ENCODE data around the gene TCF4.

Gene TCF4

DNA sequence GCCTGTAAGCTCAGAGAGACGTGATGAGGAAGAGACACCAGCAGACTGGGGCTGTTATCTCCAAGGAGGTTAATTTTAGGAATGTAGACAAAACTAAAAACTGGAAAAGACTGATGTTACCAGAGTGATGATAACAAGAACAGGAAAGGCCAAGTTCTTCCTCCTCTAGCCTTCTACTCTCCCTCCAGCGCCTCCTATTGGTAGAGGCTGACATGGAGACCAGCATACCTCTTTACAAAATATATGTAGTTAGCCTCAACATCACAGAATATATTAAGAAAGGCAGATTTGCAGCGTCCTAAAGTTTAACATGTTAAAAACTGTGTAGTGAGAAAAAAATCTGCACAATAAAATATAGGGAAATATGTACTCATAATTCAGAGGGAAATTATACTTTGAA is 66.0 kb downstream of the TCF4 start:
- Histone ChIP-seq H3K4me3 (ENCODE audit: low read depth, low read length) (no peak overlapping the region), H3K4me1 (ENCODE audit: control insufficient read depth, insufficient read depth, low read length, unreplicated experiment) (peaks cover 6% of the 10 kb centered on the region), H2AFZ (ENCODE audit: low read length, unreplicated experiment) (no peak overlapping the region), H3K27ac (ENCODE audit: low read depth, low read length) (no peak overlapping the region), H3K79me2 (ENCODE audit: control insufficient read depth, insufficient read depth, low read length, unreplicated experiment) (peaks cover 5% of the 10 kb centered on the region), H3K36me3 (ENCODE audit: insufficient read depth, low read length) (0 out of 2 replicates have a peak, but pooled peaks cover 4% of the 10 kb centered on the region), H3K27me3 (ENCODE audit: insufficient read depth, low read length) (no peaks in the 10 kb centered on the region)

DNA sequence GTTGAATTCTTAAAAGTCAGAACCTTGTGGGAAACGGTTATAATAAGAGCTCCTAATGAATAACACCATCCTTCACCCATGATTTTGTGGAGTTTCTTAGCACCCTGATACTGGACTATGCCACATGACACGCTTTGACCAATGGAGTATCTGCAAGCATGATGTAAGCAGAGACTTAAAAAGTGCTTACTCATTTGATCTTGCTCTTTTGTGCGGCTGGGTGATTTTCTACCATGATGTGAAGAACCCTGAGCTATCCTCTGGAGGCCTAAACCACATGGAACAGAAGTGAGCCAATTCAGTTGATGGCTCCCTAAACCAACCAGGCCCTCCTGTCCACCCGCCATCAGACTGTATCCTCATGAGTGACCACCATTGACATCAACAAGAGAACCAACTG is 70.9 kb downstream of the TCF4 start:
- H2AFZ ChIP-seq (ENCODE audit: low read length, unreplicated experiment), result no peak overlapping the region
- no peak overlapping the region for H3K4me3 ChIP-seq (ENCODE audit: low read depth, low read length)
- peaks cover 27% of the 10 kb centered on the region for H3K4me1 ChIP-seq (ENCODE audit: control insufficient read depth, insufficient read depth, low read length, unreplicated experiment)
- 0 out of 2 replicates have a peak, but pooled peaks cover 4% of the 10 kb centered on the region for H3K36me3 ChIP-seq (ENCODE audit: insufficient read depth, low read length)
- H3K79me2 ChIP-seq (ENCODE audit: control insufficient read depth, insufficient read depth, low read length, unreplicated experiment), result peaks cover 13% of the 10 kb centered on the region
- H3K27ac ChIP-seq (ENCODE audit: low read depth, low read length), result no peak overlapping the region
- no peaks in the 10 kb centered on the region for H3K27me3 ChIP-seq (ENCODE audit: insufficient read depth, low read length)

DNA sequence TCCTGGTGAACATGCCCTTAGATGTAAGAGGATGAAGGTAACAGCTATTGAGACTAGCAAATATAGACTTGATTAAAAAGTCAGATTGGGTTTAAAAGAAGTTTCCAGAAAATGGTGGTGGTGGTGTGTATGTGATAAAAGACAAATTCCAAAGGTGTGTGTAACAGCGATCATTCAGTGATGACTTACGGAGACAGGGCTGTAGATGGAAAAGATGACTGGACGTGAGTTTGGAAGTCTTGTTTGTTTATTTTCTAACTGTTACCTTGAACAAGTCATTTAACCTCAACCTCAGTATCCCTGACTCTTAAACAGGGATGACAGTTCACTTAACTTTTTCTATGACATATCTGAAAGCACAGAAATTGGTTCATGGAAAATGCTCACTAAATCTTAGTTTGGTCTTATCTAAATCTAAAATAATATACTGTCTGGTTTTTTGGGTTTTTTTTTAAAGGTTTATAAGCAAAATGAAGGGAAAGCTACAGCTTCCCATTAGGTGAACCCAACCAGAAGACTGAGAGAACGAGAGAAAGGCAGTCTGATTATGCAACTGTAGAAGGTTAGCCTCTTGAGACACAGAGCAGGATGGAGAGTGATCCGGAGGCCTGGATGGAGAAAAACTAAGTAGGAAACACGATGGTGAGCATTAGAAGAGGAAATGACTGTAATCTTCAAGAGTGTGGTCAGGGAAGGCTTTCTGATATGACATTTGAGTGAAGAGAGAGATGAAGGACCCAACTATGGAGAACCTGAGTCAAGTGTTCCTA is 71.9 kb downstream of the TCF4 start:
- Histone ChIP-seq H3K79me2 (ENCODE audit: control insufficient read depth, insufficient read depth, low read length, unreplicated experiment) (peaks cover 13% of the 10 kb centered on the region), H3K27me3 (ENCODE audit: insufficient read depth, low read length) (no peaks in the 10 kb centered on the region)

DNA sequence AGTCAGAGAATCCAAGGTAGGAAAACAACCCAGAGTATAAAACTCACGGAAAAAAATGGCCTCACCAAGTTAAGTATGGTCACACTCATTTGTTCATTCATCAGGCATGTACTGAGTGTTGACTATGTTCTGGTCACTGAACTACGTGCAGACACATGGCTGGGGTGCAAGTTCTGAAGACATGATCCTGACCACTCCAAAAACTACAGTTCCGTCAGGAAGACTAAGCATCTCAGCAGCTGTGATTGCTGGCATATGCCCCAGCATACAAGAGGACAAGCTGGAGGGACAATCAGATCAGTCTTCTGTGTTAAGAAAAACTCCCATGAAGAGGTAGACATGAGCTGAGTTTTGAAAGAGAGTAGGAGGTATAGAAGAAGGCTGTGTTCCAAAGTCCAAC is 72.8 kb downstream of the TCF4 start:
- Histone ChIP-seq H3K4me3 (ENCODE audit: low read depth, low read length) (no peak overlapping the region), H3K4me1 (ENCODE audit: control insufficient read depth, insufficient read depth, low read length, unreplicated experiment) (peaks cover 35% of the 10 kb centered on the region), H3K36me3 (ENCODE audit: insufficient read depth, low read length) (0 out of 2 replicates have a peak, but pooled peaks cover 4% of the 10 kb centered on the region), H3K27me3 (ENCODE audit: insufficient read depth, low read length) (no peaks in the 10 kb centered on the region), H2AFZ (ENCODE audit: low read length, unreplicated experiment) (no peak overlapping the region), H3K79me2 (ENCODE audit: control insufficient read depth, insufficient read depth, low read length, unreplicated experiment) (peaks cover 13% of the 10 kb centered on the region), H3K27ac (ENCODE audit: low read depth, low read length) (no peak overlapping the region)

More for the DNA sequence above, 71.9 kb downstream of the TCF4 start:
- Histone ChIP-seq H3K4me1 (ENCODE audit: control insufficient read depth, insufficient read depth, low read length, unreplicated experiment) (peaks cover 31% of the 10 kb centered on the region), H2AFZ (ENCODE audit: low read length, unreplicated experiment) (no peak overlapping the region), H3K4me3 (ENCODE audit: low read depth, low read length) (no peak overlapping the region), H3K36me3 (ENCODE audit: insufficient read depth, low read length) (0 out of 2 replicates have a peak, but pooled peaks cover 4% of the 10 kb centered on the region), H3K27ac (ENCODE audit: low read depth, low read length) (peak overlapping the region; percentile 52)

DNA sequence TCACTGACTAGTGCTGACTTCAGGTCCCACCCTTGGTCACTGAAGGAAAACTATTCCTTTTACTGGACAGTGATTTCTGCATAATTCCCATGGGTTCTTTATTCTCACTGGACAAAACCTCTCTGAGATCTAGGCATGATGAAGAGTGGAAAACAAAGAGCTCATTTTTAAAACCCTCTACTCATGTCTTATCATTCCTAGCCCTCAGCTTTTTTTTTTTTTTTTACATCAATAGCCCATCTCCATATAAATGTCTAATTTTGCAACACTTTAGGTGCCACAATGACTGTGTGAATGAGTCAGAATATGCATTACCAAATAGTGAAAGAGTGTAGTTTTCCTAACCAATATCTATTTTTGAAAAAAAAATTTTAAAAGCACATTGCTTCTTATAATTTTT is 74.8 kb downstream of the TCF4 start:
- Histone ChIP-seq H3K79me2 (ENCODE audit: control insufficient read depth, insufficient read depth, low read length, unreplicated experiment) (peaks cover 18% of the 10 kb centered on the region), H2AFZ (ENCODE audit: low read length, unreplicated experiment) (no peak overlapping the region), H3K27ac (ENCODE audit: low read depth, low read length) (peak overlapping the region; percentile 64), H3K4me3 (ENCODE audit: low read depth, low read length) (no peak overlapping the region), H3K4me1 (ENCODE audit: control insufficient read depth, insufficient read depth, low read length, unreplicated experiment) (peaks cover 50% of the 10 kb centered on the region), H3K27me3 (ENCODE audit: insufficient read depth, low read length) (no peaks in the 10 kb centered on the region), H3K36me3 (ENCODE audit: insufficient read depth, low read length) (0 out of 2 replicates have a peak, but pooled peaks cover 4% of the 10 kb centered on the region)

DNA sequence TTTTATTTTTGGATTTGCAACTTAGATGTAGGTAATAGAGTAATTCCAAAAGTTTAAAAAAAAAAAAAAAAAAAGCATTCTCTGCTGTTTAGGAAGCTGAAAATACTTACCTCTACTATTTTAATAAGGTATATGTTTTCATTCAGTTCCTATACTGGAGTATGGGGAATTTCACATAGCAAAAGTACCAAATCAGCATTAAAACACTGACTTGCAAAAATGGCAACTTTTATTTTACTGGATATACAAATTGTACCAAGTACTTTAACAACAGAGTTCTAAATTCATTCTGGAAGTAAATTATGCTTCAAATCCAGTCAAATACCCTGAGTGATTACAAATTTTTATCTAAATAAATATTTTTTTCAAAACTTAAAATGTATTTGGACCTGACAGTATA is 76.7 kb downstream of the TCF4 start:
- Histone ChIP-seq H3K4me1 (ENCODE audit: control insufficient read depth, insufficient read depth, low read length, unreplicated experiment) (peaks cover 55% of the 10 kb centered on the region), H3K4me3 (ENCODE audit: low read depth, low read length) (peak overlapping the region; percentile 60), H3K79me2 (ENCODE audit: control insufficient read depth, insufficient read depth, low read length, unreplicated experiment) (peaks cover 30% of the 10 kb centered on the region), H3K36me3 (ENCODE audit: insufficient read depth, low read length) (no peaks in the 10 kb centered on the region), H3K27ac (ENCODE audit: low read depth, low read length) (peak overlapping the region; percentile 98), H3K27me3 (ENCODE audit: insufficient read depth, low read length) (no peaks in the 10 kb centered on the region), H2AFZ (ENCODE audit: low read length, unreplicated experiment) (peak overlapping the region; percentile 26)

DNA sequence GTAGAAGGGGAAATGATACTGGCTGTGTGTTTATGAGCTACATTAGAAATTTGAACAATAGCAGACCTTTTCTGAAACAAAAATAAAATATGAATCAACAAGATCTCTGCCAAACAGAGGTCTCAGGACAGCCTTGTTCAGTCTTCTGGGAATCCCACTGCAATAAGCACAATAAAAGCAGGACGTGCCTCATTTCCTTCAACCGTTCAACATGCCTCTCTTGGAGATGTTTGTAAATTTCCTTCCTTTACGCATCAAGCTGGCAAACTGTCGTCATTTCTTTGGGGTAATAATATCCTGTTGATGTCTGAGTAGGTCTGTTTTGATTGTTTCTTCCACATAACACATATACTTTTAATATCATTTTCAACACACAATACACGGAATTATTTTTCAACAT is 77.2 kb downstream of the TCF4 start:
- H3K4me3 ChIP-seq (ENCODE audit: low read depth, low read length), result peak overlapping the region; percentile 60
- H3K36me3 ChIP-seq (ENCODE audit: insufficient read depth, low read length), result no peaks in the 10 kb centered on the region
- H3K27me3 ChIP-seq (ENCODE audit: insufficient read depth, low read length), result no peaks in the 10 kb centered on the region
- peak overlapping the region; percentile 26 for H2AFZ ChIP-seq (ENCODE audit: low read length, unreplicated experiment)
- H3K4me1 ChIP-seq (ENCODE audit: control insufficient read depth, insufficient read depth, low read length, unreplicated experiment), result peaks cover 50% of the 10 kb centered on the region
- peaks cover 30% of the 10 kb centered on the region for H3K79me2 ChIP-seq (ENCODE audit: control insufficient read depth, insufficient read depth, low read length, unreplicated experiment)
- peak overlapping the region; percentile 98 for H3K27ac ChIP-seq (ENCODE audit: low read depth, low read length)

DNA sequence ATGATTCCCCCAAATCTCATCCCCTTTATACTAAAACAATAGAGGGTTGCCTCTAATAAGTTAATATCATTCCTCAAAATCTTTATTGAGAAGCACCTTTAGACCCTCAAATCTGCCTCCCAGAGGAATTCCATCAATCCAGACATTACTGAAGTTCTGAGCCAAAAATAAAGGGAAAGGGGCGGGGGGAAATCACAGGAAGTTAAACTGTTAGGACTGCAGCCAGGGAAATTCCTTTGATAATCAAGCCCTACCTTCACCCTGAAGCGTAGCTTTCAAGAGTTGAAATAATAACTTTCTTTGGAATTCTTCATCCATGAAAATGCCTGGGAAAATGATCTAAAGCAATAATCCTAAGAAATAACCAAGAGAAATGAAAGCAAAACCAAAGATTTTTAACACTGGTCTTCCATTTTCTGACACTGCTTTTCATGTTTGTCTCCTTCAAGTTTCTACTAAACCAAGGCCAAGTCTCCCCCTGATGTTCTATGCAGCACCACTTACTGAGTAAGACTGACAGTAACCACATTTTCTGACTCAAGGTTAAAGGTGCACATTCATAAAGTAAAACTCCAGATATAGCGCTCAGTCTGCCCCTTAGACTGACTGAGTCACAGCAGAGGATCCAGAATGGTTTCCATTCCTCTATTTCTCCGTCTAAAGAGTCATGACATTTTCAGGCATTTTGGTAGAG is 78.2 kb downstream of the TCF4 start:
- no peaks in the 10 kb centered on the region for H3K27me3 ChIP-seq (ENCODE audit: insufficient read depth, low read length)
- no peaks in the 10 kb centered on the region for H3K36me3 ChIP-seq (ENCODE audit: insufficient read depth, low read length)
- H3K27ac ChIP-seq (ENCODE audit: low read depth, low read length), result peak overlapping the region; percentile 98
- peak overlapping the region; percentile 60 for H3K4me3 ChIP-seq (ENCODE audit: low read depth, low read length)
- peaks cover 48% of the 10 kb centered on the region for H3K4me1 ChIP-seq (ENCODE audit: control insufficient read depth, insufficient read depth, low read length, unreplicated experiment)
- H2AFZ ChIP-seq (ENCODE audit: low read length, unreplicated experiment), result peak overlapping the region; percentile 26
- peaks cover 29% of the 10 kb centered on the region for H3K79me2 ChIP-seq (ENCODE audit: control insufficient read depth, insufficient read depth, low read length, unreplicated experiment)

DNA sequence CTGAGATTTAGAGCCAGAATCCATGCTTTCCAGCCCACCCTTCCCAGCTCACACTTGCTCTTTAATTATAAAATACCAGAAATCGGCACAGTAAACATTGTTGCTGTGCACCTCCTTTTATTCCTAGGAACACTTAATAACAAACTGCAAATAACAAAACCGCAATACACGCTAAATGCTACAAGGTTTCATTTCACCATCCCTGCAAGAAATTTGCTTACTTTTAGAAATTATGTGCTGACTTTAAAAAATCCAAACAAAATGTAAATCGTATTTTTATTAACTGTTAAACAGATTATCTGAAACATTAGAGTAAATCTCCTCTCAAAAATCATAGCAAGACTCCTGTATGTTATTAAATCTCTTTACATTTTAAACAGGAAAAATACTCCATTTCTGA is 79.3 kb downstream of the TCF4 start:
- Histone ChIP-seq H3K36me3 (ENCODE audit: insufficient read depth, low read length) (no peaks in the 10 kb centered on the region), H3K4me1 (ENCODE audit: control insufficient read depth, insufficient read depth, low read length, unreplicated experiment) (peaks cover 42% of the 10 kb centered on the region), H3K4me3 (ENCODE audit: low read depth, low read length) (no peak overlapping the region), H2AFZ (ENCODE audit: low read length, unreplicated experiment) (no peak overlapping the region), H3K79me2 (ENCODE audit: control insufficient read depth, insufficient read depth, low read length, unreplicated experiment) (peaks cover 38% of the 10 kb centered on the region), H3K27ac (ENCODE audit: low read depth, low read length) (peak overlapping the region; percentile 98), H3K27me3 (ENCODE audit: insufficient read depth, low read length) (no peaks in the 10 kb centered on the region)

DNA sequence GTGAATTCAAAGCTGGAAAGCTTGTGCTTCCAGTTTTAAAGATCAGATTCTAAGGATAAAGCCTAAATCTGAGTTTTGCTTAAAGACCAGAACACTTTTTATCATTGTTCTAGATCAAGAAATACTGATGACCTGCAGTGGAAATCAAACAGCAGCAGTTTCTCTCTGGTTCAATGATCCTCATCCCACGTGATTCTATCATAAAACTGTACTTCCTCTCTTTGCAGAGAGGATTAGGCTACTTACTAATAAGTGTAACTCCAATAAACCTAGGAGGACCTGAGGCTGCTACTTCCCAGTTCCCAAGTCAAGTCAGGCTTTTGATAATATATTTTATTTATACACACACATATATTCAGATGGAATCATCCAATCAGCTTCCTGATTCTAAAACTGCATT is 81.9 kb downstream of the TCF4 start:
- H3K36me3 ChIP-seq (ENCODE audit: insufficient read depth, low read length), result no peaks in the 10 kb centered on the region
- H2AFZ ChIP-seq (ENCODE audit: low read length, unreplicated experiment), result no peak overlapping the region
- no peak overlapping the region for H3K27ac ChIP-seq (ENCODE audit: low read depth, low read length)
- no peak overlapping the region for H3K4me3 ChIP-seq (ENCODE audit: low read depth, low read length)
- H3K4me1 ChIP-seq (ENCODE audit: control insufficient read depth, insufficient read depth, low read length, unreplicated experiment), result peaks cover 47% of the 10 kb centered on the region
- peaks cover 41% of the 10 kb centered on the region for H3K79me2 ChIP-seq (ENCODE audit: control insufficient read depth, insufficient read depth, low read length, unreplicated experiment)
- no peaks in the 10 kb centered on the region for H3K27me3 ChIP-seq (ENCODE audit: insufficient read depth, low read length)

DNA sequence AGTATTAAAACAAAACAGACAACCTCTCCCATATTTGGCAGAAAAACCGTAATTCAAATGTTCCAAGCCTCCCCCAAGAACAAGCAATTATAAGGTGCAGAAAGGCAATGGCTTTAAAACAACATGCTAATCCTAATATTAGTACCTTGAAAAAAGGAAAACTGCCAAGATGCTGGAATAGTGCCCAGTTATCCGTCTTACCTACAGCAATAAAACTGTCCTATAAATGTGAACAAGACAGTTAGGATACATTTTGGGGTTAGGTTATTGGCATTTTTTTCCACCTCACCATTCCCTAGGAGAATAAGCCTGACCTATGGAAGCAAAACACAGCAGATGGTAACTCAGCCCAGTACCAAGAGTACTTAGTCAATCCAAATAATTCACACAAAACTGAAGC is 83.2 kb downstream of the TCF4 start:
- peaks cover 41% of the 10 kb centered on the region for H3K79me2 ChIP-seq (ENCODE audit: control insufficient read depth, insufficient read depth, low read length, unreplicated experiment)
- no peaks in the 10 kb centered on the region for H3K27me3 ChIP-seq (ENCODE audit: insufficient read depth, low read length)
- no peaks in the 10 kb centered on the region for H3K36me3 ChIP-seq (ENCODE audit: insufficient read depth, low read length)
- H3K4me3 ChIP-seq (ENCODE audit: low read depth, low read length), result no peak overlapping the region
- no peak overlapping the region for H2AFZ ChIP-seq (ENCODE audit: low read length, unreplicated experiment)
- H3K27ac ChIP-seq (ENCODE audit: low read depth, low read length), result no peak overlapping the region
- H3K4me1 ChIP-seq (ENCODE audit: control insufficient read depth, insufficient read depth, low read length, unreplicated experiment), result peaks cover 52% of the 10 kb centered on the region
